ENCODE data around the gene NPAS3.

NPAS3 gene

GRCh38 chr14:33792009-33792719 lies 853.5 kb downstream of the NPAS3 start:
- DNase-seq (ENCODE audit: low read depth in 2 of 2): no peak

- peak; percentile 60 to 63 for DNase-seq (ENCODE audit: low read depth in 2 of 2)
These were observed 854.2 kb downstream of the NPAS3 start for GRCh38 chr14:33792720-33793368.

GRCh38 chr14:33793398-33794110 lies 854.9 kb downstream of the NPAS3 start:
- DNase-seq (ENCODE audit: low read depth in 2 of 2): no peak

- DNase-seq (ENCODE audit: low read depth in 2 of 2): no peak
These were observed 856.2 kb downstream of the NPAS3 start for GRCh38 chr14:33794791-33795305.

- no peak for DNase-seq (ENCODE audit: low read depth in 2 of 2)
These were observed 857.7 kb downstream of the NPAS3 start for GRCh38 chr14:33796356-33796755.

GRCh38 chr14:33799705-33800570 lies 861.3 kb downstream of the NPAS3 start:
- no peak for DNase-seq (ENCODE audit: low read depth in 2 of 2)

GRCh38 chr14:33800735-33801163 lies 862.1 kb downstream of the NPAS3 start:
- no peak for DNase-seq (ENCODE audit: low read depth in 2 of 2)

GRCh38 chr14:33802737-33803136 lies 864.1 kb downstream of the NPAS3 start:
- DNase-seq (ENCODE audit: low read depth in 2 of 2): no peak

GRCh38 chr14:33805593-33805992 lies 866.9 kb downstream of the NPAS3 start:
- DNase-seq (ENCODE audit: low read depth in 2 of 2): no peak

- no peak for DNase-seq (ENCODE audit: low read depth in 2 of 2)
These were observed 868.2 kb downstream of the NPAS3 start for GRCh38 chr14:33806905-33807304.

GRCh38 chr14:33808187-33808586 lies 869.5 kb downstream of the NPAS3 start:
- no peak for DNase-seq (ENCODE audit: low read depth in 2 of 2)

GRCh38 chr14:33809396-33809981 lies 870.8 kb downstream of the NPAS3 start:
- no peak for DNase-seq (ENCODE audit: low read depth in 2 of 2)

GRCh38 chr14:33810308-33810707 lies 871.6 kb downstream of the NPAS3 start:
- no peak for DNase-seq (ENCODE audit: low read depth in 2 of 2)

- no peak for DNase-seq (ENCODE audit: low read depth in 2 of 2)
These were observed 873.0 kb downstream of the NPAS3 start for GRCh38 chr14:33811721-33812120.

GRCh38 chr14:33812181-33812580 lies 873.5 kb downstream of the NPAS3 start:
- no peak for DNase-seq (ENCODE audit: low read depth in 2 of 2)

GRCh38 chr14:33812601-33813000 lies 873.9 kb downstream of the NPAS3 start:
- DNase-seq (ENCODE audit: low read depth in 2 of 2): no peak

GRCh38 chr14:33814010-33814409 lies 875.3 kb downstream of the NPAS3 start:
- no peak for DNase-seq (ENCODE audit: low read depth in 2 of 2)

- no peak for DNase-seq (ENCODE audit: low read depth in 2 of 2)
These were observed 895.2 kb downstream of the NPAS3 start for GRCh38 chr14:33833706-33834465.

- DNase-seq (ENCODE audit: low read depth in 2 of 2): no peak
These were observed 896.0 kb downstream of the NPAS3 start for GRCh38 chr14:33834466-33835260.

- DNase-seq (ENCODE audit: low read depth in 2 of 2): no peak
These were observed 896.6 kb downstream of the NPAS3 start for GRCh38 chr14:33835261-33835655.
